HG02763 (cell line): ENCODE data around the gene ELMO2.
"Not testable (repeated sequence)": the region's sequence is repeated elsewhere in the genome, so short reads cannot be mapped to it uniquely, and the experiment has no call there.

Experiments used
- ATAC-seq: cut with Tn5 transposase; IDR thresholded peaks from one replicate; pipeline ENCODE4 v1.9.1; 2021; ENCODE audit warnings: mild to moderate bottlenecking, moderate library complexity; ENCODE audit not compliant: unreplicated experiment

The ELMO2 gene

GRCh38 chr20:46406986-46407670, 713 bp upstream of the ELMO2 start:
- ATAC-seq = peak; percentile 37

GRCh38 chr20:46402331-46402811, 4.0 kb downstream of the ELMO2 start:
- no peak for ATAC-seq

- no peak for ATAC-seq
These were observed 4.9 kb downstream of the ELMO2 start for GRCh38 chr20:46401478-46401860.

- ATAC-seq = no peak
These were observed 5.5 kb downstream of the ELMO2 start for GRCh38 chr20:46400828-46401477.

GRCh38 chr20:46400253-46400652, 6.2 kb downstream of the ELMO2 start:
- no peak for ATAC-seq

GRCh38 chr20:46399401-46399800, 7.0 kb downstream of the ELMO2 start:
- ATAC-seq = no peak

GRCh38 chr20:46398963-46399362, 7.5 kb downstream of the ELMO2 start:
- no peak for ATAC-seq

- ATAC-seq = no peak
These were observed 10.2 kb downstream of the ELMO2 start for GRCh38 chr20:46396052-46396740.

GRCh38 chr20:46394872-46395760, 11.3 kb downstream of the ELMO2 start:
- ATAC-seq = no peak

- no peak for ATAC-seq
These were observed 12.4 kb downstream of the ELMO2 start for GRCh38 chr20:46393967-46394366.

GRCh38 chr20:46388937-46389336, 17.5 kb downstream of the ELMO2 start:
- no peak for ATAC-seq

GRCh38 chr20:46388201-46388836, 18.1 kb downstream of the ELMO2 start:
- ATAC-seq = no peak

GRCh38 chr20:46387054-46387453, 19.4 kb downstream of the ELMO2 start:
- ATAC-seq = not testable (repeated sequence)

- ATAC-seq = no peak
These were observed 27.9 kb downstream of the ELMO2 start for GRCh38 chr20:46378412-46379009.

GRCh38 chr20:46377518-46377917, 28.9 kb downstream of the ELMO2 start:
- ATAC-seq = no peak

- ATAC-seq = no peak
These were observed 30.1 kb downstream of the ELMO2 start for GRCh38 chr20:46376196-46376785.

- no peak for ATAC-seq
These were observed 30.6 kb downstream of the ELMO2 start for GRCh38 chr20:46375771-46376170.

- no peak for ATAC-seq
These were observed 32.0 kb downstream of the ELMO2 start for GRCh38 chr20:46374383-46374782.

GRCh38 chr20:46371656-46372055, 34.8 kb downstream of the ELMO2 start:
- ATAC-seq = no peak

- ATAC-seq = no peak
These were observed 37.5 kb downstream of the ELMO2 start for GRCh38 chr20:46368902-46369268.
